Frontal cortex (tissue), 4 donors: ENCODE data around the gene DDX10. TPM values are rescaled to one million over a fixed set of nuclear protein-coding genes. Genes with fewer than 3 reads are reported as not detected.
"Not testable (repeated sequence)": the region's sequence is repeated elsewhere in the genome, so short reads cannot be mapped to it uniquely, and the experiment has no call there.

ENCODE experiments used
- DNase-seq, 2 donors: peaks; one replicate each; pipeline ENCODE4 v3.0.0; 2012; ENCODE audit warnings: low spot score in 2 of 2
- FAIRE-seq: peaks from 2 replicates; lab custom pipeline; 2012; peaks lifted over from hg19 to GRCh38; lab: Jason Lieb, UNC
- total RNA-seq: library from RNA; depleted of rRNA; stranded (reverse); fragments of >200 nt; gene quantifications from one replicate; pipeline ENCODE4 v1.2.3, GENCODE V29; 2014
- donor health status: control.
- donor health status: control.
- donor health status: control.

The DDX10 gene
- 31.4 TPM for total RNA-seq

DNA sequence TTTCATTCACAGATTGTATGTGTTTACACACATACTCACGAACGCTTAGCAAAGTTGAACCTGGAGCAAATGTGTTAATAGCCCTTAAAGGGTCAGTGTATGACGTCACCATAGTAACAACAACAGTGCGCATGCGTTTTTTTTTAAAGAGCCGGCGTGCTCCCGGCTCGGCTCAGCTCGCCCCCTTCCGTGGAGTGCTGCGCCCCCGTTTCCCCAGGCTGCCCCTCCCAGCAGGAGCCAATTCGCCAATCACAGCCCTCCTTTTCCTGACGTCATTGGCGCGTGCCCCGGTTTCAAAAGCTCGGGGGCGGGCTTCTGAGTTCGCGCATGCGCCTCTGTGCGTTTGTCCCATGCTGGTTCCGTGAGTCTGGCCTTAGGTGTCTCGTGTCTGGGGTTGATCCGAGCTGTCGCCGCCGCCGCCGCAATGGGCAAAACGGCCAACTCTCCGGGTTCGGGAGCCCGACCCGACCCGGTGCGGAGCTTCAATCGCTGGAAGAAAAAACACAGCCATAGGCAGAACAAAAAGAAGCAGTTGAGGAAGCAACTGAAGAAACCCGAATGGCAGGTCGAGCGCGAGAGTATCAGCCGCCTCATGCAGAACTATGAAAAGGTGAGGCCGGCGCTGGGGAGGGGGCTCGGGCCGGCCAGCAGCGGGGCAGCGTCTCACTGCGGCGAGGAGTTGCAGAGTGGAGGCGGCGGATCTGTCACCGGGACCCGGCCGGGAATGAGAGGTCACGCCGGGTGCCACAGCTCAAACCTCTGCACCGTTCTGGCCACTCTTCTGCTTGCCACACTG lies at the start of gene DDX10:
TSS of gene DDX10 (plus strand) at position 340 of the 796 bp plus-strand sequence. CDS start at position 425, 85 bp downstream.
- DNase-seq (peak; percentile 85 to 92), FAIRE-seq (peak; percentile 94)

DNA sequence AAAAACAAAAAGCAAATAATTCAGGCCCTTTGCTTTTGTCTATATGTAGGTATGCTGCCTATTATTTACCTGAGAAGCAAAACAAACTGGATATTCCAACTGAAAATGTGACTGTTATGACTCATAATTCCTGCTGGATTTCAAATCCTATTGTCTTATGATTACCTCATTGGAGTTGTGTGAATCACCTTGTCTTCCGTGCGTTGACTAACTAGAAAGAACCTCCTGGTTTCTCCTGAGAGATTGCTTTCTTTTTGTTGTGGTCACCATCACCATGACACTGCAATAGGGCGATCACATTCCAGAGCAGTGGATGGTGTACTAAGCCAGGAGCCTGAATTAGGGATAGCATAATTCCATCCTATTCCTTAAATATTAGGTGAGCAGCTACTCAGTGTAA lies 48.3 kb upstream of the DDX10 start:
- no peak for FAIRE-seq
- no peak for DNase-seq

DNA sequence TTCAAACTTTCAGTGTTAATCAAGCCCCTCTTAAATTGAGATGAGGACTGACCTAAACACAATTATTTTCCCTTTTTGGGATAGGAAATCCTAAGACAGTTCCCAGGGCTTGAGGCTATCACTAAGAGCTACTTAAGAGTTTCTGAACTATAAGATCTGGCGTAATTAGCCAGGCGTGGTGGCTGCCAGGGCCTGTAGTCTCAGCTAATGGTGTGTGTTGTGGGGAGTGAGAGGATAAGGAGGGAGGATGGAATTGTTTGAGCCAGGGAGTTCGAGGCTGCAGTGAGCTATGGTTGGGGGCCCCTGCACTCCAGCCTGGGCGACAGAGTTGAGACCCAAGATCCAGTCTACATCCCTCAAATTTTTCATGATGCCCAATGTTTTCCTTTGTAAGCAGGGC lies 47.8 kb upstream of the DDX10 start:
- FAIRE-seq (no peak), DNase-seq (no peak)

DNA sequence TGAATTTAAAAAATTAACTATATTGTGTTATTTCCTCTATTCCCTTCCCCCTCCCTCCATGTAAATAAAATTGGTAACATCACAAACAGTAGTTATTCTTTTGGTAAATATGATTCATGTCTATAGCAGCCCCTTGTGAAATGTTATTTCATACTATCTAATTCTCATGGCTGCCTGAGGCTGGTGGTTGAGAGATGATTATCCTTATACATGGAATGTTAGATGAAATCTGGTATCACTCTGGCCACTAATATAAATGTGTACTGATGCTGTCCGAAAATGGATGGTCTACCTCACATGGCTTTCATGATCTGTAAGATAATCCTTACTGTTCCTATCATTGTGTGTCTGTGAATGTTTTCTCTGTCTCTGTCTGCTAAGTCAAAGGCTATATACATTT lies 46.3 kb upstream of the DDX10 start:
- no peak for DNase-seq
- FAIRE-seq, result no peak

DNA sequence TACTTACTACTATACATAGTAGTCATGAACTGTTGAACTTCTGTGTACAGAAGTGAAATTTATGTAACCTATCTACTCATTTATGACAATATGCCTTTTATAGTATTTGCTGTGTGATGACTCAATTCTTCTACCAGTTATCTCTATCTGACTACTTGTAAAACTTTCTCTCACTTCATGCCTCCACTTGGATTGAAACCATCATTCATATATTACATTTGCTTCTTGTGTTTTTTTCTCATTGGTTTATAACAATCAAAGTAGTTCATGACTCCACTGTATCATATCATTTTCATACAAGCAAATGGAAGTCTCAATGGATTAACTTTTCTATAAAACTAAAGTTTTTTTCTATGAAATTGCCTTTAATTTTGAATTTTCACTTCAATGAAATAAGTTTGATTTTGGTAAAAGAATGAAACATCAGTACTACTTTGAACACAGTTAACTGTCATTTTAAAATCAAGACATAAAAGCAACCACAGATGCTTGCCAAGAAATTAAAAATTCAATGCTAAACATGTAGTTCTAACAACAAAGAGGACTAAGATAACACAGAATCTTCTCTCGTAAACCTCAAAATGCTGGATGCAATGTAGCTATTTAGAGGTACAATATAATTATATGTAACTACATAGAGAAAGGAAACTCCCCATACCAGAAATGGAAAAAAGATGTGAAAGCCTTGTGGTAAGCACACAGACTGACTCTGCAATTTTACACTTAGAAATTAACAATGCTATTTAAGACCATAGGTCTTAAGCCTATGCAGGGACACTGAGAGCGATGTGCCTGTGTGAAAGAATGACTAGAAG lies 43.7 kb upstream of the DDX10 start:
- no peak for FAIRE-seq
- DNase-seq, result no peak

DNA sequence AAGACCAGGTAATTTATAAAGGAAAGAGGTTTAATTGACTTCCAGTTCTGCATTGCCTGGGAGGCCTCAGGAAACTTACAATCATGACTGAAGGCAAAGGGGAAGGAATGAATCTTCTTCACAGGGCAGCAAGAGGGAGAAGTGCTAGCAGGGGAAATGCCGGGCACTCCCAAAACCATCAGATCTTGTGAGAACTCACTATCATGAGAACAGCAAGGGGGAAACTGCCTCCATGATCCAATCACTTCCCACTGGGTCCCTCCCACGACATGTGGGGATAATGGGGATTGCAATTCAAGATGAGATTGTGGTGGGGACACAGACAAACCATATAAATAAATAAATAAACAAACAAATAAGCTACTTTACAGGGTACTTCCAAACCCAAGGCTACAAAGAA lies 42.5 kb upstream of the DDX10 start:
- no peak for FAIRE-seq
- no peak for DNase-seq

DNA sequence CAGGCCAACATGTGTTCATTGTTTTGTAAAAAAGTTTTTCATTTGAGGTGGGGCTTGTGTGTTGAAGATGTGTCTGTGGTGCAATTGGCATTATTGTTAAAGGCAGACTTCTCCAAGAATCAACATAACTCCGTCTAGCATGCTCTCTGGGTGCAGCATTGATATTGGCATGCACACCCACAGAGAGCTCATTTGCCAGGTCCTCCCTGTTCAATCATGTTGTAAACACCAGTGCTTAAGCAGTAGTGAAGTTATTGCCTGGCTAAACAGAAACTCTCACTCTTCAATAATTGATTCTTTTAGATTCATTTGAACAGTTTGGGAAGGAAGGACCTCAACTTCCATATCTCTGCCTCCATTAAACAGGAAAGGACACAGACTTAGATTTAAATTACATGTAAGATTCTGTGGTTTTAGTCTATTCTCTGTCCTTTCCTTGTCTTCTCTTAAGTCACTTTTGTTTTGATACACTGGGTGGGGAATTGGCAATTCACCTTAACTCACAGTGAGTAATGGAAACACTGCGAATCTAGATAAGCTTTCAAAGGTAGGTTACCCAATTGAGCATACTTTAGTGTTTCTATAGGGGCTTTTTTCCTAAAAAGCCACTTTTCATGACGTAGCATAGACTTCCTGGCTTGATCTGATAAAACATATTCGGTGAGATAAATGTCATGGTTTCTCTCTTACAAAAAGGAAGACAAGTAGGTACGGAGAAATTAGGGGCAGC lies 40.5 kb upstream of the DDX10 start:
- DNase-seq, result no peak
- FAIRE-seq, result no peak

DNA sequence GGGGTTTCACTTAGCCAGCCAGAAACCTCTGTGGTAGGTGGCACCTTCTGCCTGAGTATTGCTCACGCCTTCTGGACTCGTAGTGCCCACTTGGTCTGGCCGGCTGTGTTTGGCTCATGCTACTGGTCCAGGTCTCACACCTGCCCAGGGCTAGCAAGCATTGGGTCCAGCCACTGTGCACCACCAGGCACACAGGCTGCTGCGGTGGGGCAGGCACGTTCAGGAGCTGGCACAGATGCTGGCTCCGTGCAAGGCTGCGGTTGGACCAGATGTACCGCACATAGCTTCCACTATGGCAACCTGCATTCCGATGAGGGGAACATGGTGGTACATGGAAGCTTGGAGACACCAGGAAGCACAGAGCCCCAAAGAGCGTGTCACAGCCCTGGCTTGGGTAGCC lies 36.5 kb upstream of the DDX10 start:
- FAIRE-seq (no peak), DNase-seq (no peak)

DNA sequence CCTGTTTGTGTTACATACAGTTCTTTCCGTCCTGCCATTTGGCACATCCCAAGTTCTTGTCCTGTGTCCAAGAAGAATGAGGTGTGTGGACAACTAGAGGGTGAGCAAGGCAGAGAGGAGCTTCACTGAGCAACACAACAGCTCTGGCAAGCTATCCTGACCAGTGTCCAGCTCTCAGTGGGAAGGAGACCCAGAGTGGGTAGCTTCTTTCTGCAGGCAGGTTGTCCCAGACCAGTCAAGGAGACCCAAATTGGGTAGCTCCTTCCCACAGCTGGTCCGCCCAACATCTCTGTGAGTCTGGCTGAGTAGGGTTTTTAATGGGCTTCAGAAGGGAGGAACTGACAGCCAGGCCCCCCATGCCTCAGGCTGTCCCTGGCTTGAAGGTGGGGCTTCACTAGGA lies 36.1 kb upstream of the DDX10 start:
- DNase-seq, result no peak
- FAIRE-seq, result no peak

DNA sequence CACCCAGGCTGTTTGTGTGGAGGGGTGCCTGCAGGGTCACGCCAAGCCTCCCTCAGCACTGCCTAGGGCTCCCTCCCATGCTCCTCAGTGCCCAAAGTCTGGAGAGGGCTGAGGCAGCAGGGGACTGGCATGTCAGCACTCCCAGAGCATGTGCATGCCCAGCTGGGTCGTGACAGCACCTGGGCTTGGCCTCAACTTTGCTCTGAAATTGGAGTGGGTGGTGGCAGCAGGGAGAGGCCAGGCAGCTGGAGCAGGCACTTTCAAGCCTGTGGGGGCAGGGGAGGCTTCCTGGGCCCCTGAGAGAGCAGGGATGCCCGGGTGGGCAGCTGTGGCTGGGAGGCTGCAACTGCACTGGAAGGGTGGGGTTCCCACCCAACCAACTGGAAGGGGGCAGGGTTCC lies 35.6 kb upstream of the DDX10 start:
- DNase-seq, result no peak
- no peak for FAIRE-seq

DNA sequence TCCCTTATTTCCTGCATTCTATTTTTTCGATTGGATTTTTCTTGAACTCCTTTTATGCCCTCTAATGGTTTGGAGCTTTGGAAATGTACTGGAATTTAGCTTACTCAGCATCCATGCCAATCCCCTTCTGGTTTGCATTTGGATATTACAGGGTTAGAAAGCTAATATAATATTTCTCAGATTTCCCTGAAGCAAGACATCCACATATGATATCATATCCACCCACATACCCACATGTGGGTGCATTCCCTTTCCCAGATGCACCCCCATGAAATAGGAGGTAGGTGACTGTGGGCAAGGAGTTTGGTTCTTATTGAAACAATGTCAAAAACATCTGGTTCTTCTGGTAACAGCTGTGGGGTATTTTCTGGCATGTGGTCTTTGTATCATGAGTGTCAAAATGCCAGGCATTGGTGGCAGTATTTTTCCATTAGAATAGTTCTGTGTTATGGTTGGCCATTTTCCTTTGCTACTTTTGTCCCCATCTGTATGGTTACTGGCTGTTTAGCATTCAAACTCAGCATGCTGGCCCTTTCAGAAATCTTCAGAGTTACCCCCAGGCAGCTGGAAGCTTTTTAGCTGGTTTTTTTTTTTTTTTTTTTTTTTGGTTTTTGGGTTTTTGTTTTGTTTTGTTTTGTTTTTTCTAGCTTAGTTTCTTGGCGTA lies 32.7 kb upstream of the DDX10 start:
- DNase-seq (no peak), FAIRE-seq (no peak)

DNA sequence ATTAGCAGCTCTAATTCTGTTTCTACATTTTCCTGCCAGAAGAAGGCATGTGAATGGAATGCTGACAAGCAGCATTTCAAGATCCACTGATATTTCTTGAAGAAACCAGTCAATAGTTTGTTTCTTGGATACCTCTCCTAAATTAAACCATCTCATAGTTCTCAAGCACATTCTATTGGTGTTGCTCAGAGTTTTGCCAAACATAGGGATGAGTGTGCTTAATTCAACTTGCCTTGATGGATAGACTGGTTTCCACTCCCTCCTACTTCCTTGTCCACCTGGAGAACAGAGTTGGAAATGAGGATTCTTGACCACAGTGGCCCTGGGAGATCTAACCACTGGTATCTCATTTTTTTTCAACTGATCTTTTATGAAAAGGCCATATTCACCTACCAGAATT lies 29.8 kb upstream of the DDX10 start:
- DNase-seq, result no peak
- FAIRE-seq, result no peak

DNA sequence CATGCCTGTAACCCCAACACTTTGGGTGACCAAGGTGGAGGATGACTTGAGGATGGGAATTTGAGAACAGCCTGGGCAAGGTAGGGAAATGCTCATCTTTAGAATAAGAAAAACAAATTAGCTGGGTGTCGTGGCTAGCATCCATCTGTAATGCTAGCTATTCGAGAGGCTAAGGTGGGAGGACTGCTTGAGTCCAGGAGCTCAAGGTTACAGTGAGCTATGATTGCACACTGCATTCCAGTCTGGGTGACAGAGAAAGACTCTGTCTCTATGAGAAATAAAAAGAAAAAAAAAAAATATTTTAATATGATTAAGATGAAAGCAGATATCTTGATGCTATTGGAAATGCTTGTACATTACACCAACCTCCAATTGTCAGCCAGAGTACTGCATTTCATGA lies 28.6 kb upstream of the DDX10 start:
- FAIRE-seq, result no peak
- no peak for DNase-seq

DNA sequence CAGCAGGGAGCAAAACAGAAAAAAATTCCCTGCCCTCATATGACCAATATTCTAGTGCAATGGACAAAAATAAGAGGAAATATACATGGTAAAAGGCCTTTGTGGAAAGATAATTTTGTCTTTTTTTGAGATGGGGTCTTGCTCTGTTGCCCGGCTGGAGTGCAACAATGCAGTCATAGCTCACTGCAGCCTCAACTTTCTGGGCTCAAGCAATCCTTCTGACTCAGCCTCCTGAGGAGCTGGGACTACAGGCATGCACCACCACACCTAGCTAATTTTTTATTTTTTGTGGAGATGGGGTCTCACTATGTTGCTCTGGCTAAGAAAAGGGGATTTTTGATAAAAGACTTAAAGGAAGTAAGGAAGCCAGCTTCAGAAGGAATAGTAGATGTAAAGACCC lies 25.7 kb upstream of the DDX10 start:
- FAIRE-seq, result no peak
- no peak for DNase-seq

DNA sequence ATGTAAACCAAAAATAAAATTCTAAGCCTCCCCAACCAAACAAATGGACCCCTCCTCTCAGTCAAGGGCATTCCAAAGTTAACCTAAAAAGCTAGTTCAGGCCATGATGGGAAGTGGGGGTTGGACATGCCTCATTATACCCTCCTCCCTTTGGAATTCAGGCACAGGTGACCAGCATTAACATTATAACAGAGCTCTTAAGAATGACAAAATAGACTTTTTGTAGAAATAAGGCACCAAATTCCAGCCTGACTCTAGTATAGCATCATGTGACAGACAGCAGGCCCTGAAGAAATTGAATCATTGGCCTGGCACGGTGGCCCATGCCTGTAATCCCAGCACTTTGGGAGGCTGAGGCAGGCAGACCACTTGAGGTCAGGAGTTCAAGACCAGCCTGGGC lies 23.1 kb upstream of the DDX10 start:
- not testable (repeated sequence) for DNase-seq, FAIRE-seq

DNA sequence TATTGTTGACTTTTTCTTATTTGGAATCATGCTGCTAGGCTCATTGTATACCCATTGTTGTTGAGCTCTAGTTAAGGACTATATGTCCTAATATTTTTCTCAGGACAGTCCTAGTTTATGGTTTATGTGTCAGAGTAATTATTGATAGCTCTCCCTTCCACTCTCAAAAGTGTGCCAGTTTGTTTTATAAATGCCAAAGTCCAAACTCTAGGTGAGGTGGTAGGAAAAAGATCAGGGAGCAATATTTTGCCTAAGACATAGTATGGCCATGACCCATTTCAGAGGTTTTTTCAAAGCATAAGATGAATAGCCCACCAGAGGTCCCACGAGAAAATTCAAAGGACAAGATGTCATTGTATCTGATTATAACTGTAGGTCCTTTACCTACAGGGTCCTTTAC lies 20.9 kb upstream of the DDX10 start:
- no peak for DNase-seq
- no peak for FAIRE-seq

DNA sequence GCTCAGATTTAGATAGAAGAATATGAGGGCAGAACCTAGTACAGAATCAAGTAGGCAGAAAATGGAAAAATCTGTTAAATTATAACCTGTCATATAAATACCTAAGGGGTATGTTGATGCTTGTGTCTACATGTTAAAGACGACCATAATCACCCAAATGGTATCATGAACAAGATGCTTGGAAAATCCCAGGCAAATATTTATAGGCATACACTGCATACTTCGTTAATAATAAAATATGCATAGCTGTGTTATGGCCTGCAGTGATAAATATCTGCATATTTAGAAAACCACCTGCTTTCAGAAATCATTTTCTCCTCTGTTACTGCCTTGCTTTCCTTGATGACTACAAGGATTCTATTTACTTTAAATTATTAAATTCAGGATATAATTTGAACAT lies 18.9 kb upstream of the DDX10 start:
- DNase-seq (no peak), FAIRE-seq (no peak)

DNA sequence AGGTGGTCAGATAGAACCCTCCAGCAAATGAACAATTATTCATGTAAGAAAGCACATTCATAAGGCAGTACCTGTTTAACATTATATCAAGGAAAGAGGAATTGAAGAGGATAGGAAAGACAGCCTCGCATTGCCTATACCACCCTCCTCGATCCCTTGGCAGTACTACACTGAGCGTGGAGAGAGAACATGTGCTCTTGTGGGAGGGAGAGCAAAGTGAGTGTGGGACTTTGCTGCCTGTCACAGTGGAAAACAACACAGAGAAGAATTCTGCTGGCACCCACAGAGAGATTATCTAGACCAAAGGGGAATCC lies 17.5 kb upstream of the DDX10 start:
- FAIRE-seq, result no peak
- no peak for DNase-seq

DNA sequence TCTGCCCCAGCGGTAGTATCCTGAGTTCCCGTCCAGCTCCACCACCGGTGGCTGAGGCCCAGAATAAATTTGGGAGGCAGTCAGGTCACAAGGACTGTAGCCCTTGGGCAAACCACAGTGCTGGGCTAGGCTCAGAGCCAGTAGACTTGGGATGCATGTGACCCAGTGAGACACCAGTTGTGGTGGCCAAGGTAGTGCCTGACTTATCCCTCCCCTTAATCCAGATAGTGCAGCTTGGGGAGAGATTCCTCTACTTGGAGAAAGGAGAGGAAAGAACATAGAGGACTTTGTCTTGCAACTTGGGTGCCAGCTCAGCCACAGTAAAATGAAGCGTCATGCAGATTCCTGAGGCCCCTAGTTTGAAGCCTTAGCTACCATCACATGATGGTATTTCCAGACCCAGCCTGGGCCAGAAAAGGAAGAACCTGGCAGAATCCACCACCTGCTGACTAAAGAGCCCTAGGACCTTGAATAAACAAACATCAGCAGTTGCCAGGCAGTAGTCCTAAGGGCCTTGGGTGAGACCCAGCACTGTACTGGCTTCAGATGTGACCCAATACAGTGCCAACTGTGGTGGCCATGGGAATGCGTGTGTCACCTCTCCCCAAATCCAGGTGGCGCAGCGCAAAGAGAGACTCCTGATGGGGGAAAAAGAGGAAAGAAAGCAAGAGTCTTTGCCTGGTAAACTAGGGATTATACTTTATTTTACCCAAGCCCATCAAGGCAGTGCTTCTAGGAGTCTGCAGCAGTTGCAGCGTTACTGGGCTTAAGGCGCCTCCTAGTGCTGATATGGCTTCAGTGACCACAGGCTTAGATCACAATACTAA lies 17.0 kb upstream of the DDX10 start:
- no peak for DNase-seq
- FAIRE-seq, result no peak

DNA sequence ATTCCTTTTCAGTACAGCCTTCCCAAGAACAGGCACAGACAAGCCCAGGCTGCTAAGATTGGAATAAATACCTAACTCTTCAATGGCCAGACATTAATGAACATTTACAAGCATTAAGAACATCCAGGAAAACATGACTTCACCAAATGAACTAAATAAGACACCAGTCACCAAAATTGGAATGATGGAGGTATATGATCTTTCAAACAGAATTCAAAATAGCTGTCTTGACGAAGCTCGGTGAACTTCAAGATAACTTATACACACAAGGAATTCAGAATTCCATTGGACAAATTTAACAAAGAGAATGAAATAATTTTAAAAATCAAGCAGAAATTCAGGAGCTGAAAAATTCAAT lies 16.4 kb upstream of the DDX10 start:
- DNase-seq (no peak), FAIRE-seq (no peak)
